Mammary epithelial cell (primary cell): ENCODE results near the gene PSORS1C2.

Experiments used
- CTCF ChIP-seq, 2 donors: IDR thresholded peaks in 1 of 2; conservative IDR thresholded peaks in 1 of 2; 2 replicates each; pipeline ENCODE4 v1.5.1; 2011 to 2012; ENCODE audit warnings: inconsistent platforms in 2 of 2, low read length in 2 of 2, mild to moderate bottlenecking in 2 of 2, control low read depth in 1 of 2, low read depth in 1 of 2; ENCODE audit not compliant: insufficient read depth in 1 of 2; ENCODE audit errors: extremely low read depth in 1 of 2
- EZH2 ChIP-seq: IDR thresholded peaks from 2 replicates; pipeline ENCODE4 v1.6.1; 2012; ENCODE audit warnings: low read length, inconsistent platforms, borderline replicate concordance

GRCh38 chr6:31125162-31125561 is 13.7 kb downstream of the PSORS1C2 start:
- no peak for TF ChIP-seq CTCF (conservative IDR thresholded peaks at IDR 0.05 in 1 of 2, IDR thresholded peaks at IDR 0.05 in 1 of 2; ENCODE audit: extremely low read depth in 1 of 2, insufficient read depth in 1 of 2, low read depth in 1 of 2, low read length in 2 of 2)
- no peak for TF ChIP-seq EZH2
